ENCODE results near the gene NEK11.

GRCh38 chr3:131228522-131228921 lies 201.8 kb downstream of the NEK11 start:
- TF ChIP-seq CTCF (IDR thresholded peaks at IDR 0.05) (no peak), POLR2A (IDR thresholded peaks at IDR 0.05) (no peak)

Data from Peyer's patch (tissue), 4 donors.